Common myeloid progenitor, CD34-positive (primary cell): ENCODE data around the gene SNX24.

ENCODE experiments used
- CTCF ChIA-PET: fragments of 350-600 bp; sonication (Branson Sonifier 250); formaldehyde crosslinking; loops from one replicate; lab custom pipeline; 2021; ENCODE audit warnings: antibody characterized with exemption; lab: Charles Lee
- POLR2A ChIA-PET: fragments of 350-600 bp; sonication (Branson Sonifier 250); formaldehyde crosslinking; loops from one replicate; lab custom pipeline; 2021; ENCODE audit warnings: antibody characterized with exemption; lab: Charles Lee
- DNase-seq, 3 donors: peaks; one replicate each; pipeline versions ENCODE4 v3.0.0 to v3.0.0-alpha.2; 2013
- H3K27ac ChIP-seq, 2 experiments: 1 replicate in 1 of 2; 2 replicates in 1 of 2; pipeline ENCODE4 v1.7.0; 2013; ENCODE audit warnings: inconsistent platforms in 2 of 2, low read length in 2 of 2, mild to moderate bottlenecking in 2 of 2, low read depth in 1 of 2, moderate library complexity in 1 of 2; ENCODE audit not compliant: severe bottlenecking in 2 of 2, insufficient read depth in 1 of 2, poor library complexity in 1 of 2
- H3K27me3 ChIP-seq, 5 experiments: replicated peaks in 2 of 5; 1 replicate in 3 of 5; 2 replicates in 2 of 5; pipeline versions ENCODE4 v1.6.1 to v1.7.0; 2013; ENCODE audit warnings: low read length in 4 of 5, mild to moderate bottlenecking in 2 of 5, moderate library complexity in 2 of 5, inconsistent platforms in 1 of 5; ENCODE audit not compliant: insufficient read depth in 5 of 5, control insufficient read depth in 4 of 5
- H3K36me3 ChIP-seq, 4 experiments: 1 replicate in 2 of 4; 2 replicates in 2 of 4; pipeline versions ENCODE4 v1.6.1 to v1.7.0; 2013; ENCODE audit warnings: low read length in 3 of 4, control low read depth in 1 of 4, mild to moderate bottlenecking in 1 of 4; ENCODE audit not compliant: control insufficient read depth in 4 of 4, insufficient read depth in 4 of 4
- H3K4me1 ChIP-seq, 4 experiments: 1 replicate in 3 of 4; 2 replicates in 1 of 4; pipeline versions ENCODE4 v1.6.1 to v1.7.1; 2013; ENCODE audit warnings: low read length in 3 of 4, mild to moderate bottlenecking in 3 of 4, control low read depth in 1 of 4, inconsistent platforms in 1 of 4, moderate library complexity in 1 of 4; ENCODE audit not compliant: control insufficient read depth in 4 of 4, insufficient read depth in 4 of 4; ENCODE audit errors: control extremely low read depth in 1 of 4
- H3K4me3 ChIP-seq, 7 experiments: 1 replicate in 4 of 7; 2 replicates in 3 of 7; pipeline versions ENCODE4 v1.5.1 to v1.7.0; 2013; ENCODE audit warnings: mild to moderate bottlenecking in 7 of 7, low read length in 6 of 7, moderate library complexity in 6 of 7, inconsistent platforms in 2 of 7, low read depth in 2 of 7, control low read depth in 1 of 7; ENCODE audit not compliant: insufficient read depth in 4 of 7, control insufficient read depth in 1 of 7; ENCODE audit errors: extremely low read depth in 1 of 7
- H3K9me3 ChIP-seq, 5 experiments: 1 replicate in 4 of 5; 2 replicates in 1 of 5; pipeline versions ENCODE4 v1.6.1 to v1.7.1; 2013; ENCODE audit warnings: low read length in 4 of 5, mild to moderate bottlenecking in 2 of 5, inconsistent platforms in 1 of 5, low read depth in 1 of 5, moderate library complexity in 1 of 5; ENCODE audit not compliant: control insufficient read depth in 4 of 5, insufficient read depth in 2 of 5; ENCODE audit errors: control extremely low read depth in 1 of 5
- WGBS: methylation state at CpG from one replicate; pipeline ENCODE4 v1.1.5; 2013; ENCODE audit not compliant: insufficient coverage; 5-methylcytosine and 5-hydroxymethylcytosine counted together

SNX24 gene

GRCh38 chr5:122997294-122997693 is 151.9 kb downstream of the SNX24 start:
- ChIA-PET CTCF (no interaction called here), POLR2A (no interaction called here)
- Histone ChIP-seq H3K4me3 (no peak overlapping the region), H3K27me3 (no peaks in the 10 kb centered on the region), H3K36me3 (no peaks in the 10 kb centered on the region), H3K27ac (no peak overlapping the region), H3K9me3 (no peaks in the 10 kb centered on the region), H3K4me1 (no peaks in the 10 kb centered on the region)
- 96% methylated on average over 5 of the region's 7 CpGs for WGBS
- no peak for DNase-seq

GRCh38 chr5:122999947-123000563 is 154.6 kb downstream of the SNX24 start:
- DNase-seq: peak; percentile 55 to 74 (median 73)
- WGBS: 37% methylated on average over 6 of the region's 10 CpGs
- CTCF ChIA-PET: interaction anchor here (0.6 kb wide), 1 partner anchor 499 kb away, joined by 3 read pairs; no protein-coding TSS in a partner anchor
- peaks cover 0 to 2% (median 0%) of the 10 kb centered on the region in 5 experiments for H3K27me3 ChIP-seq
- no peaks in the 10 kb centered on the region for H3K36me3 ChIP-seq
- H3K27ac ChIP-seq: no peak overlapping the region
- H3K9me3 ChIP-seq: no peaks in the 10 kb centered on the region
- no peak overlapping the region for H3K4me3 ChIP-seq
- H3K4me1 ChIP-seq: no peaks in the 10 kb centered on the region
- POLR2A ChIA-PET: no interaction called here

GRCh38 chr5:123000731-123001130 is 155.3 kb downstream of the SNX24 start:
- no CpG with 5 or more reads among the region's 1 CpG for WGBS
- Histone ChIP-seq H3K27me3 (peaks cover 0 to 2% (median 0%) of the 10 kb centered on the region in 5 experiments), H3K9me3 (no peaks in the 10 kb centered on the region), H3K4me3 (no peak overlapping the region), H3K4me1 (no peaks in the 10 kb centered on the region), H3K27ac (no peak overlapping the region), H3K36me3 (no peaks in the 10 kb centered on the region)
- no peak for DNase-seq
- CTCF ChIA-PET: interaction anchor here (0.6 kb wide), 1 partner anchor 500 kb away, joined by 3 read pairs; no protein-coding TSS in a partner anchor
- POLR2A ChIA-PET: no interaction called here

GRCh38 chr5:123001808-123002207 is 156.4 kb downstream of the SNX24 start:
- H3K27ac ChIP-seq: no peak overlapping the region
- ChIA-PET CTCF (no interaction called here), POLR2A (no interaction called here)
- no peaks in the 10 kb centered on the region for H3K9me3 ChIP-seq
- peaks cover 0 to 2% (median 0%) of the 10 kb centered on the region in 5 experiments for H3K27me3 ChIP-seq
- WGBS: 98% methylated on average over 6 of the region's 7 CpGs
- H3K36me3 ChIP-seq: no peaks in the 10 kb centered on the region
- no peak for DNase-seq
- no peaks in the 10 kb centered on the region for H3K4me1 ChIP-seq
- no peak overlapping the region for H3K4me3 ChIP-seq

- Histone ChIP-seq H3K36me3 (no peaks in the 10 kb centered on the region), H3K27me3 (peaks cover 0 to 2% (median 0%) of the 10 kb centered on the region in 5 experiments), H3K4me3 (no peak overlapping the region), H3K9me3 (no peaks in the 10 kb centered on the region), H3K27ac (no peak overlapping the region), H3K4me1 (no peaks in the 10 kb centered on the region)
- WGBS: 92% methylated on average over 4 of the region's 6 CpGs
- ChIA-PET CTCF (no interaction called here), POLR2A (no interaction called here)
- DNase-seq: no peak
Measured at GRCh38 chr5:123007182-123007581, 161.8 kb downstream of the SNX24 start.

- no peak overlapping the region for H3K4me3 ChIP-seq
- POLR2A ChIA-PET: no interaction called here
- H3K36me3 ChIP-seq: no peaks in the 10 kb centered on the region
- WGBS: 100% methylated on average over 3 of the region's 6 CpGs
- H3K9me3 ChIP-seq: no peaks in the 10 kb centered on the region
- no peaks in the 10 kb centered on the region for H3K4me1 ChIP-seq
- no peak overlapping the region for H3K27ac ChIP-seq
- CTCF ChIA-PET: no interaction called here
- no peak for DNase-seq
- H3K27me3 ChIP-seq: peaks cover 0 to 2% (median 0%) of the 10 kb centered on the region in 5 experiments
Measured at GRCh38 chr5:123007754-123008153, 162.3 kb downstream of the SNX24 start.

GRCh38 chr5:123012321-123012720 is 166.9 kb downstream of the SNX24 start:
- Histone ChIP-seq H3K27ac (no peak overlapping the region), H3K4me3 (no peak overlapping the region), H3K4me1 (no peaks in the 10 kb centered on the region), H3K36me3 (no peaks in the 10 kb centered on the region), H3K27me3 (no peaks in the 10 kb centered on the region), H3K9me3 (no peaks in the 10 kb centered on the region)
- WGBS: no CpG with 5 or more reads among the region's 1 CpG
- ChIA-PET CTCF (no interaction called here), POLR2A (no interaction called here)
- DNase-seq: no peak
